ENCODE results near the gene TMEM63A.

Gene TMEM63A

GRCh38 chr1:225847610-225848009, 34.6 kb downstream of the TMEM63A start:
- H3K36me3 ChIP-seq (ENCODE audit: insufficient read depth, low read length), result peaks cover 12% of the 10 kb centered on the region
- no peaks in the 10 kb centered on the region for H3K27me3 ChIP-seq (ENCODE audit: insufficient read depth, low read length, poor library complexity)
- TF ChIP-seq EZH2 (IDR thresholded peaks at IDR 0.05; ENCODE audit: borderline replicate concordance, low read depth, low read length, severe bottlenecking), result no peak
- no peak for TF ChIP-seq CTCF (IDR thresholded peaks at IDR 0.05; ENCODE audit: borderline replicate concordance, extremely low read depth, low read length, poor library complexity, severe bottlenecking)
- H3K9ac ChIP-seq (ENCODE audit: low read depth, low read length), result no peak overlapping the region
- H3K4me3 ChIP-seq (ENCODE audit: low read depth in 1 of 2, low read length in 2 of 2), result no peak overlapping the region
- no peaks in the 10 kb centered on the region for H3K79me2 ChIP-seq (ENCODE audit: insufficient read depth, low read length)
- H3K9me3 ChIP-seq (ENCODE audit: insufficient read depth, low read length, severe bottlenecking), result no peaks in the 10 kb centered on the region
- no peaks in the 10 kb centered on the region for H4K20me1 ChIP-seq (ENCODE audit: insufficient read depth, low read length)
- no peak overlapping the region for H3K4me2 ChIP-seq (ENCODE audit: insufficient read depth, low read length)
- no peak for ATAC-seq (ENCODE audit: insufficient read depth, low read depth)
- peak overlapping the region; percentile 67; the same call in 1 of the 2 replicates for H3K27ac ChIP-seq (ENCODE audit: low read length)
- H2AFZ ChIP-seq (ENCODE audit: low read depth, low read length), result no peak overlapping the region
- peaks cover 20% of the 10 kb centered on the region for H3K4me1 ChIP-seq (ENCODE audit: insufficient read depth, low read length)
- no peak for DNase-seq

- H3K4me1 ChIP-seq (ENCODE audit: insufficient read depth, low read length), result peaks cover 20% of the 10 kb centered on the region
Observed at GRCh38 chr1:225846331-225847310, 35.6 kb downstream of the TMEM63A start.

GRCh38 chr1:225845571-225846259, 36.5 kb downstream of the TMEM63A start:
- Histone ChIP-seq H3K27ac (ENCODE audit: low read length) (no peak overlapping the region), H3K4me3 (ENCODE audit: low read depth in 1 of 2, low read length in 2 of 2) (no peak overlapping the region), H2AFZ (ENCODE audit: low read depth, low read length) (no peak overlapping the region), H3K9me3 (ENCODE audit: insufficient read depth, low read length, severe bottlenecking) (no peaks in the 10 kb centered on the region), H3K27me3 (ENCODE audit: insufficient read depth, low read length, poor library complexity) (no peaks in the 10 kb centered on the region), H4K20me1 (ENCODE audit: insufficient read depth, low read length) (no peaks in the 10 kb centered on the region), H3K4me2 (ENCODE audit: insufficient read depth, low read length) (no peak overlapping the region), H3K79me2 (ENCODE audit: insufficient read depth, low read length) (no peaks in the 10 kb centered on the region), H3K9ac (ENCODE audit: low read depth, low read length) (no peak overlapping the region), H3K36me3 (ENCODE audit: insufficient read depth, low read length) (peaks cover 12% of the 10 kb centered on the region), H3K4me1 (ENCODE audit: insufficient read depth, low read length) (peaks cover 20% of the 10 kb centered on the region)
- DNase-seq (peak; percentile 61), ATAC-seq (ENCODE audit: insufficient read depth, low read depth) (peak; percentile 69)
- TF ChIP-seq EZH2 (IDR thresholded peaks at IDR 0.05; ENCODE audit: borderline replicate concordance, low read depth, low read length, severe bottlenecking) (no peak), CTCF (IDR thresholded peaks at IDR 0.05; ENCODE audit: borderline replicate concordance, extremely low read depth, low read length, poor library complexity, severe bottlenecking) (peak; percentile 72)

More at GRCh38 chr1:225846331-225847310, 35.6 kb downstream of the TMEM63A start:
- no peaks in the 10 kb centered on the region for H3K9me3 ChIP-seq (ENCODE audit: insufficient read depth, low read length, severe bottlenecking)
- TF ChIP-seq EZH2 (IDR thresholded peaks at IDR 0.05; ENCODE audit: borderline replicate concordance, low read depth, low read length, severe bottlenecking) (no peak), CTCF (IDR thresholded peaks at IDR 0.05; ENCODE audit: borderline replicate concordance, extremely low read depth, low read length, poor library complexity, severe bottlenecking) (no peak)
- DNase-seq (no peak), ATAC-seq (ENCODE audit: insufficient read depth, low read depth) (no peak)
- no peaks in the 10 kb centered on the region for H3K79me2 ChIP-seq (ENCODE audit: insufficient read depth, low read length)
- H3K27me3 ChIP-seq (ENCODE audit: insufficient read depth, low read length, poor library complexity), result no peaks in the 10 kb centered on the region
- H3K36me3 ChIP-seq (ENCODE audit: insufficient read depth, low read length), result peaks cover 12% of the 10 kb centered on the region
- no peak overlapping the region for H3K4me2 ChIP-seq (ENCODE audit: insufficient read depth, low read length)
- H2AFZ ChIP-seq (ENCODE audit: low read depth, low read length), result no peak overlapping the region
- no peaks in the 10 kb centered on the region for H4K20me1 ChIP-seq (ENCODE audit: insufficient read depth, low read length)
- no peak overlapping the region for H3K4me3 ChIP-seq (ENCODE audit: low read depth in 1 of 2, low read length in 2 of 2)
- H3K9ac ChIP-seq (ENCODE audit: low read depth, low read length), result no peak overlapping the region
- no peak overlapping the region for H3K27ac ChIP-seq (ENCODE audit: low read length)

Data from DND-41 (cell line).